ENCODE data around the gene OLFM2. TPM values are rescaled to one million over a fixed set of nuclear protein-coding genes. Genes with fewer than 3 reads are reported as not detected.

OLFM2 gene
- total RNA-seq, 1 experiment from 2014 or later, result 19.9 TPM

DNA sequence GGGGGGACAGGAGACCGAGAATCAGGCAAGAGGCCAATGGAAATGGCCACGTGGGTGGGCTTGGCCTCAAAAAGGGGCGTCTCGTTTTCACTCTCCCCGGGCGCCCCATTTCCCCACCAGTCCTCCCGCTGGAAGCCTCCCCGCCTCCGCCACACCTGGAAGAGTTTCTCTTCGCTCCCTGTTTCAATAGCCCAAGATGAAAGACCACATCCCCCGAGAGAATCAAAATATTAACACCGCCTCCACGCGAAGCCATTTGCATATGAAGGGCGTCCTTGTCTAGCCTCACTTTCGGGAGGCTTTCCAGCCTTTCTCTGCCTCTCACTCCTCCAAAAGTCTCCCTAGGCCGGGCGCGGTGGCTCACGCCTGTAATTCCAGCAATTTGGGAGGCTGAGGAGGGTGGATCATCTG is 691 bp upstream of the OLFM2 start:
- H3K4me3 ChIP-seq (replicated peaks in 1 of 2; ENCODE audit: low read depth in 1 of 2, low read length in 2 of 2), result peak overlapping the region; percentile 37 to 52

GRCh38 chr19:9935506-9936325 is 599 bp downstream of the OLFM2 start:
- H3K27me3 ChIP-seq (ENCODE audit: insufficient read depth, low read length), result no peaks in the 10 kb centered on the region
- no peak for DNase-seq (ENCODE audit: low read depth, low spot score)
- BruUV-seq (replicated peaks), result no TSS peak
- H2AFZ ChIP-seq (ENCODE audit: low read depth, low read length, poor library complexity, severe bottlenecking), result no peak overlapping the region
- H3K9ac ChIP-seq (ENCODE audit: low read length), result peak overlapping the region; percentile 70
- peak; percentile 60 for ATAC-seq
- no peaks in the 10 kb centered on the region; the same call in 1 of the 2 replicates for H4K20me1 ChIP-seq (ENCODE audit: insufficient read depth)
- no peaks in the 10 kb centered on the region for H3K9me2 ChIP-seq (ENCODE audit: insufficient read depth)
- peaks cover 12 to 31% of the 10 kb centered on the region in 2 experiments; a peak in 3 of 4 replicates for H3K4me1 ChIP-seq (ENCODE audit: control insufficient read depth in 1 of 2, insufficient read depth in 2 of 2, low read length in 2 of 2)
- CTCF ChIA-PET, result interaction anchor here (1.0 to 1.2 kb wide), 2 partner anchors 92 kb away, joined by 5 to 6 read pairs; no protein-coding TSS in a partner anchor
- no peaks in the 10 kb centered on the region for H3K9me3 ChIP-seq (ENCODE audit: control insufficient read depth in 1 of 2, insufficient read depth in 1 of 2, low read depth in 1 of 2, low read length in 2 of 2)
- TF ChIP-seq MAX (IDR thresholded peaks at IDR 0.05) (no peak), ZNF274 (IDR thresholded peaks at IDR 0.05; ENCODE audit: low read depth, low read length) (no peak), ZFX (IDR thresholded peaks at IDR 0.05) (no peak), SRF (IDR thresholded peaks at IDR 0.05; ENCODE audit: low read depth) (no peak), RAD21 (IDR thresholded peaks at IDR 0.05; ENCODE audit: low read depth) (no peak)
- TF ChIP-seq, protein P1, sequence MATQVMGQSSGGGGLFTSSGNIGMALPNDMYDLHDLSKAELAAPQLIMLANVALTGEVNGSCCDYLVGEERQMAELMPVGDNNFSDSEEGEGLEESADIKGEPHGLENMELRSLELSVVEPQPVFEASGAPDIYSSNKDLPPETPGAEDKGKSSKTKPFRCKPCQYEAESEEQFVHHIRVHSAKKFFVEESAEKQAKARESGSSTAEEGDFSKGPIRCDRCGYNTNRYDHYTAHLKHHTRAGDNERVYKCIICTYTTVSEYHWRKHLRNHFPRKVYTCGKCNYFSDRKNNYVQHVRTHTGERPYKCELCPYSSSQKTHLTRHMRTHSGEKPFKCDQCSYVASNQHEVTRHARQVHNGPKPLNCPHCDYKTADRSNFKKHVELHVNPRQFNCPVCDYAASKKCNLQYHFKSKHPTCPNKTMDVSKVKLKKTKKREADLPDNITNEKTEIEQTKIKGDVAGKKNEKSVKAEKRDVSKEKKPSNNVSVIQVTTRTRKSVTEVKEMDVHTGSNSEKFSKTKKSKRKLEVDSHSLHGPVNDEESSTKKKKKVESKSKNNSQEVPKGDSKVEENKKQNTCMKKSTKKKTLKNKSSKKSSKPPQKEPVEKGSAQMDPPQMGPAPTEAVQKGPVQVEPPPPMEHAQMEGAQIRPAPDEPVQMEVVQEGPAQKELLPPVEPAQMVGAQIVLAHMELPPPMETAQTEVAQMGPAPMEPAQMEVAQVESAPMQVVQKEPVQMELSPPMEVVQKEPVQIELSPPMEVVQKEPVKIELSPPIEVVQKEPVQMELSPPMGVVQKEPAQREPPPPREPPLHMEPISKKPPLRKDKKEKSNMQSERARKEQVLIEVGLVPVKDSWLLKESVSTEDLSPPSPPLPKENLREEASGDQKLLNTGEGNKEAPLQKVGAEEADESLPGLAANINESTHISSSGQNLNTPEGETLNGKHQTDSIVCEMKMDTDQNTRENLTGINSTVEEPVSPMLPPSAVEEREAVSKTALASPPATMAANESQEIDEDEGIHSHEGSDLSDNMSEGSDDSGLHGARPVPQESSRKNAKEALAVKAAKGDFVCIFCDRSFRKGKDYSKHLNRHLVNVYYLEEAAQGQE (IDR thresholded peaks at IDR 0.05; ENCODE audit: low read depth), result no peak
- TF ChIP-seq, protein P2, sequence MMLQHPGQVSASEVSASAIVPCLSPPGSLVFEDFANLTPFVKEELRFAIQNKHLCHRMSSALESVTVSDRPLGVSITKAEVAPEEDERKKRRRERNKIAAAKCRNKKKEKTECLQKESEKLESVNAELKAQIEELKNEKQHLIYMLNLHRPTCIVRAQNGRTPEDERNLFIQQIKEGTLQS (IDR thresholded peaks at IDR 0.05), result no peak
- TF ChIP-seq, protein P3, sequence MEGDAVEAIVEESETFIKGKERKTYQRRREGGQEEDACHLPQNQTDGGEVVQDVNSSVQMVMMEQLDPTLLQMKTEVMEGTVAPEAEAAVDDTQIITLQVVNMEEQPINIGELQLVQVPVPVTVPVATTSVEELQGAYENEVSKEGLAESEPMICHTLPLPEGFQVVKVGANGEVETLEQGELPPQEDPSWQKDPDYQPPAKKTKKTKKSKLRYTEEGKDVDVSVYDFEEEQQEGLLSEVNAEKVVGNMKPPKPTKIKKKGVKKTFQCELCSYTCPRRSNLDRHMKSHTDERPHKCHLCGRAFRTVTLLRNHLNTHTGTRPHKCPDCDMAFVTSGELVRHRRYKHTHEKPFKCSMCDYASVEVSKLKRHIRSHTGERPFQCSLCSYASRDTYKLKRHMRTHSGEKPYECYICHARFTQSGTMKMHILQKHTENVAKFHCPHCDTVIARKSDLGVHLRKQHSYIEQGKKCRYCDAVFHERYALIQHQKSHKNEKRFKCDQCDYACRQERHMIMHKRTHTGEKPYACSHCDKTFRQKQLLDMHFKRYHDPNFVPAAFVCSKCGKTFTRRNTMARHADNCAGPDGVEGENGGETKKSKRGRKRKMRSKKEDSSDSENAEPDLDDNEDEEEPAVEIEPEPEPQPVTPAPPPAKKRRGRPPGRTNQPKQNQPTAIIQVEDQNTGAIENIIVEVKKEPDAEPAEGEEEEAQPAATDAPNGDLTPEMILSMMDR (IDR thresholded peaks at IDR 0.05 in 2 of 3, conservative IDR thresholded peaks at IDR 0.05 in 1 of 3; ENCODE audit: borderline replicate concordance in 1 of 3, insufficient read depth in 1 of 3, low read depth in 2 of 3, low read length in 2 of 3), result no peak
- H3K79me2 ChIP-seq (ENCODE audit: insufficient read depth, low read length), result no peaks in the 10 kb centered on the region
- RAD21 ChIA-PET (ENCODE audit: low non-redundant PET in 1 of 2, low total read pairs in 2 of 2, uncharacterized antibody in 2 of 2, unreplicated experiment in 2 of 2), result interaction anchor here in 1 of 2 experiments (0.6 kb wide), 1 partner anchor 128 kb away, joined by 4 read pairs; no protein-coding TSS in a partner anchor
- peak overlapping the region; percentile 90 for H3K4me2 ChIP-seq (ENCODE audit: low read length)
- intact Hi-C loops (cut with micrococcal nuclease), result no loop called here
- H3K27ac ChIP-seq (ENCODE audit: low read depth, low read length), result peak overlapping the region; percentile 46; the same call in 1 of the 2 replicates
- no peaks in the 10 kb centered on the region for H3K36me3 ChIP-seq (ENCODE audit: control insufficient read depth in 1 of 2, insufficient read depth in 2 of 2, low read length in 2 of 2)
- POLR2A ChIA-PET, result interaction anchor here (0.6 kb wide), 1 partner anchor 51 kb away, joined by 3 read pairs; no protein-coding TSS in a partner anchor
- H3K4me3 ChIP-seq (replicated peaks in 1 of 2; ENCODE audit: low read depth in 1 of 2, low read length in 2 of 2), result peak overlapping the region; percentile 58 to 69

More for the DNA sequence above, 691 bp upstream of the OLFM2 start:
- no peaks in the 10 kb centered on the region for H3K9me2 ChIP-seq (ENCODE audit: insufficient read depth)
- DNase-seq (ENCODE audit: low read depth, low spot score) (no peak), ATAC-seq (no peak)
- no peak overlapping the region for H3K27ac ChIP-seq (ENCODE audit: low read depth, low read length)
- RAD21 ChIA-PET (ENCODE audit: low non-redundant PET in 1 of 2, low total read pairs in 2 of 2, uncharacterized antibody in 2 of 2, unreplicated experiment in 2 of 2), result no interaction called here
- 0 out of 2 replicates have a peak overlapping the region, but pooled peaks have one; percentile 16 for H3K9ac ChIP-seq (ENCODE audit: low read length)
- CTCF ChIA-PET, result interaction anchor here (1.2 kb wide), 1 partner anchor 91 kb away, joined by 5 read pairs; no protein-coding TSS in a partner anchor
- POLR2A ChIA-PET, result no interaction called here
- no peaks in the 10 kb centered on the region for H3K27me3 ChIP-seq (ENCODE audit: insufficient read depth, low read length)
- no peaks in the 10 kb centered on the region for H3K36me3 ChIP-seq (ENCODE audit: control insufficient read depth in 1 of 2, insufficient read depth in 2 of 2, low read length in 2 of 2)
- H3K4me2 ChIP-seq (ENCODE audit: low read length), result peak overlapping the region; percentile 65
- H2AFZ ChIP-seq (ENCODE audit: low read depth, low read length, poor library complexity, severe bottlenecking), result no peak overlapping the region
- H3K9me3 ChIP-seq (ENCODE audit: control insufficient read depth in 1 of 2, insufficient read depth in 1 of 2, low read depth in 1 of 2, low read length in 2 of 2), result peaks cover 0 to 4% of the 10 kb centered on the region in 2 experiments; a peak in 1 of 4 replicates
- TF ChIP-seq SIN3A (IDR thresholded peaks at IDR 0.05; ENCODE audit: low read depth), result no peak
- TF ChIP-seq EGR1 (IDR thresholded peaks at IDR 0.05; ENCODE audit: low read depth), result 0 out of 2 replicates have a peak, but pooled peaks have one; percentile 6
- H3K79me2 ChIP-seq (ENCODE audit: insufficient read depth, low read length), result no peaks in the 10 kb centered on the region
- H4K20me1 ChIP-seq (ENCODE audit: insufficient read depth), result no peaks in the 10 kb centered on the region
- no TSS peak for BruUV-seq (replicated peaks)
- intact Hi-C loops (cut with micrococcal nuclease), result no loop called here
- H3K4me1 ChIP-seq (ENCODE audit: control insufficient read depth in 1 of 2, insufficient read depth in 2 of 2, low read length in 2 of 2), result peaks cover 12 to 31% of the 10 kb centered on the region in 2 experiments; a peak in 3 of 4 replicates
